ENCODE data around the gene PLK1. TPM values are rescaled to one million over a fixed set of nuclear protein-coding genes. Genes with fewer than 3 reads are reported as not detected.
A peak's percentile ranks its signal among the peaks of the same experiment; 100 is the strongest.

The PLK1 gene
- polyA plus RNA-seq, 1 experiment: 11.6 TPM

DNA sequence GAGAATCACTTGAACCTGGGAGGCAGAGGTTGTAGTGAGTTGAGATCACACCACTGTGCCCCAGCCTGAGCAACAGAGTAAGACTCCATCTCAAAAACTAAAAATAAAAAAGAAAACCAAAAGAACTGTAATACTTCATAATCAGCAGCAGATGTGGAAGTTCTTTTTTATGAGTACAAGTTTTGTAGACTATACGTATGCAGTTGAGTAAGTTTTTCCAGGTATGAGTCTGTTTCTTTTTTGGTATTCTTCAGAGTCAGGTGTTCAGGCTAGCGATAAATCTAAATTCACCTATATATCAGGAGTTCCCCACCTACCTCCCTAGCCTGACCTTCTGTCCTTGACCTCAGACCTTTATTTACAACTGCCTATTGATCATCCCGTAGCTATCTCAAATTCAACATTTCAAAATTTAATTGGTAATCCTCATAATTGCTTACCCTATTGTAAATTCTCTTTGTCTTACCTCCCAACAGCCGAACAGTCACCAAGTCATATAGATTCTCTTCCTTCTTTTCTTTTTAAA lies 26.7 kb upstream of the PLK1 start:
- Histone ChIP-seq H3K27ac (ENCODE audit: low read depth, low read length) (no peak overlapping the region), H3K4me3 (ENCODE audit: low read depth, low read length) (no peak overlapping the region), H3K27me3 (ENCODE audit: control insufficient read depth, insufficient read depth, low read length) (no peaks in the 10 kb centered on the region), H3K9me3 (ENCODE audit: control insufficient read depth, insufficient read depth, low read length) (no peaks in the 10 kb centered on the region)
- DNase-seq (ENCODE audit: low read depth, low spot score): no peak
- TF ChIP-seq, protein P1, sequence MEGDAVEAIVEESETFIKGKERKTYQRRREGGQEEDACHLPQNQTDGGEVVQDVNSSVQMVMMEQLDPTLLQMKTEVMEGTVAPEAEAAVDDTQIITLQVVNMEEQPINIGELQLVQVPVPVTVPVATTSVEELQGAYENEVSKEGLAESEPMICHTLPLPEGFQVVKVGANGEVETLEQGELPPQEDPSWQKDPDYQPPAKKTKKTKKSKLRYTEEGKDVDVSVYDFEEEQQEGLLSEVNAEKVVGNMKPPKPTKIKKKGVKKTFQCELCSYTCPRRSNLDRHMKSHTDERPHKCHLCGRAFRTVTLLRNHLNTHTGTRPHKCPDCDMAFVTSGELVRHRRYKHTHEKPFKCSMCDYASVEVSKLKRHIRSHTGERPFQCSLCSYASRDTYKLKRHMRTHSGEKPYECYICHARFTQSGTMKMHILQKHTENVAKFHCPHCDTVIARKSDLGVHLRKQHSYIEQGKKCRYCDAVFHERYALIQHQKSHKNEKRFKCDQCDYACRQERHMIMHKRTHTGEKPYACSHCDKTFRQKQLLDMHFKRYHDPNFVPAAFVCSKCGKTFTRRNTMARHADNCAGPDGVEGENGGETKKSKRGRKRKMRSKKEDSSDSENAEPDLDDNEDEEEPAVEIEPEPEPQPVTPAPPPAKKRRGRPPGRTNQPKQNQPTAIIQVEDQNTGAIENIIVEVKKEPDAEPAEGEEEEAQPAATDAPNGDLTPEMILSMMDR (IDR thresholded peaks at IDR 0.05; ENCODE audit: low read depth, low read length): no peak
- ChIA-PET CTCF (no interaction called here), POLR2A (no interaction called here)

DNA sequence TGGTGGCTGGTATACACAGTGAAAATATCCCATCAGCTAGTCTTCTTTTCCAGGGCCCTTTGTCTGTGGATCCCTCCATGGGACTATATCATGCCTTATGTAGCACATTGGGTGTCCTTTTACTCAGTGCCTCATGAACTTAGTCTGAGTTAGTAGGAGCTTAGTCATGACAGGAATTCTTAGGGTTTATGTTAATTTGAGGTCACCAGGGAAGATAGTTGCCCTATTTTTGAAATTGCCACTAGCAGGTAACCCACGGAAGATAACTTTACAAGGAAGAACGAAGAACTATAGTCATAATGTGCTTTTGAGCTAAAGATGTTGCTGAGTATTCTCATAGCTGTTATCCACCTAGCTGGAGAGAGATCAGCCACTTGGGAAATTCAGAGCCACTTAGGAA lies 14.8 kb upstream of the PLK1 start:
- TF ChIP-seq, protein P1 (IDR thresholded peaks at IDR 0.05; ENCODE audit: low read depth, low read length): no peak
- no peak for DNase-seq (ENCODE audit: low read depth, low spot score)
- Histone ChIP-seq H3K27me3 (ENCODE audit: control insufficient read depth, insufficient read depth, low read length) (no peaks in the 10 kb centered on the region), H3K27ac (ENCODE audit: low read depth, low read length) (no peak overlapping the region), H3K4me3 (ENCODE audit: low read depth, low read length) (no peak overlapping the region), H3K9me3 (ENCODE audit: control insufficient read depth, insufficient read depth, low read length) (no peaks in the 10 kb centered on the region)
- ChIA-PET CTCF (interaction anchor here (0.6 to 1.1 kb wide), 2 partner anchors 17 to 841 kb away, joined by 3 to 4 read pairs; no protein-coding TSS in a partner anchor), POLR2A (interaction anchor here (0.6 kb wide), 1 partner anchor 938 kb away, joined by 9 read pairs; no protein-coding TSS in a partner anchor)

DNA sequence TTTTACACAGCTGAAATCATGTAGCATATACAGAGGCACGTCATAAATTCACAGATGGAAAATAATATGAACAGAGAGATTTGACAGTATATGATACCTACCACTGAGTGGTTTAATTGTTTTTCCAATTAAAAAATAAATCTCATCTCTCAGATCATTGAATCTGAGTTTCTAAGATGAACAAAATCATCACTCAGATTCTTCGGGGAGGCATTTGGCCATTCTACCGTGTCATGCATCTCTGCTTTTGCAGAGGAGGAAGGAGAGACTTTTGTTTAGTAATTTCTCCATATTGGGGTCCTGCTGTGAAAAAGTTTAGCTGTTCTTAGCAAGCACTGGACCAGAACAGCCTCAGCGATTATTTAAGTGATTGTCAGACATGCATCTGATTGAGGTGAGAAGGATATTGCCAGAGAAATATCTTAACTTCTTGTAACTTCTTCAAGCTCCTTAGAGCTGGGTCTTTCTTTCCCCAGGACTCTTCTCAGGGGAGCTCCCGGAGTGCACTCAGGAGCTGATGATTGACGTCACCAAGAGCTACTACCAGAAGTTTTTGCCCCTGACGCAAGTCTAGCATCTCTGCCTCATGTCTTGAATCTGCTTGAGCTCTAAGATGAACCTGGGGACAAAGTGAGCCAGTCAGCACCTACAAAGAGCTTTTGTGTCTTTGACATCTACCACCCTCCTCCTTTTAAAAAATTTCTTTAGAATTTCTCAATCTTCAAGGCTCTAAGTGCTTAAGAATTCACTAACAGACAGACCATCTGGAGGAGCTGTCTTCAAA lies 11.9 kb upstream of the PLK1 start:
- CTCF ChIA-PET: interaction anchor here (0.5 to 4.2 kb wide), 4 partner anchors 11 to 485 kb away, joined by 4 to 14 read pairs (median 9); partner anchors contain the start of gene PLK1

DNA sequence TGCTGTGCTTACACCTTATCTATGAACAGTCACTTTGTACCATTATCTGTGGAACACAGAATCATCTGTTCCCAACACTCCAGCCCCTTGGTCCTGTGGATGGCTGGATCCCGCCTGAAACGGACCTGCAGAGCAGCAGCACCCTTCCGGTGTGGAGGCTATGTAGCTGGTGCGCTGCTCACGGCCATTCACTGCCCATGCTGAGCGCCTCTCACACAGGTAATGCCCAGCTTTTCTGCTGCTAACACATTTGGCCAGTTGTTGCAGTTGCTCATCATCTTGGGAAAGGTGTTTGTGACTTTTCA lies 11.4 kb upstream of the PLK1 start:
- Histone ChIP-seq H3K4me3 (ENCODE audit: low read depth, low read length) (no peak overlapping the region), H3K27me3 (ENCODE audit: control insufficient read depth, insufficient read depth, low read length) (no peaks in the 10 kb centered on the region), H3K27ac (ENCODE audit: low read depth, low read length) (peak overlapping the region; percentile 71), H3K9me3 (ENCODE audit: control insufficient read depth, insufficient read depth, low read length) (no peaks in the 10 kb centered on the region)
- POLR2A ChIA-PET: interaction anchor here (1.0 kb wide), 1 partner anchor 26 kb away, joined by 4 read pairs; the partner anchor contains the start of genes DCTN5 and PALB2
- DNase-seq (ENCODE audit: low read depth, low spot score): no peak
- CTCF ChIA-PET: interaction anchor here (0.5 to 4.2 kb wide), 4 partner anchors 11 to 486 kb away, joined by 4 to 14 read pairs (median 9); partner anchors contain the start of gene PLK1
- TF ChIP-seq, protein P1 (IDR thresholded peaks at IDR 0.05; ENCODE audit: low read depth, low read length): no peak

More for the DNA sequence above, 11.9 kb upstream of the PLK1 start:
- POLR2A ChIA-PET: no interaction called here
- TF ChIP-seq, protein P1 (IDR thresholded peaks at IDR 0.05; ENCODE audit: low read depth, low read length): no peak
- no peak overlapping the region for H3K4me3 ChIP-seq (ENCODE audit: low read depth, low read length)
- H3K27ac ChIP-seq (ENCODE audit: low read depth, low read length): no peak overlapping the region
- no peaks in the 10 kb centered on the region for H3K9me3 ChIP-seq (ENCODE audit: control insufficient read depth, insufficient read depth, low read length)
- DNase-seq (ENCODE audit: low read depth, low spot score): no peak
- H3K27me3 ChIP-seq (ENCODE audit: control insufficient read depth, insufficient read depth, low read length): no peaks in the 10 kb centered on the region

DNA sequence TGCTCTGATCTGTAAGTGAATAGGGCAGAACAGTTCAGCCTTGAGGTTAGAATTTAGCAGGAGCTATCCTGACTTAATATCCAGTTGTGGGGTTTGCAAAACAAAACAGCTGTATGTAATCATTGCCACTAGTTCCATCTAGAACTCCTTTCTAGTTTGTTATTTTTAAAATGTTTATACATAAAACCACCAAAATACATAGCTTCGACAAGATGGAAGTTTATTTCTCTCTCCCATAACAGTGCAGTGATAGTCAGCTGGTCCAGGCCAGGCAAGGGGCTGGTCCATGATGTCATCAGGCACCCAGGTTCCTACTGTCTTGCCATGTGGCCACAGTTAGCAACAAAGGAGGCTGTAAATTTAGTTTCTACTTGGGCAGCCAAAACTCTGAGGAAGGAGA lies 10.5 kb upstream of the PLK1 start:
- Histone ChIP-seq H3K27me3 (ENCODE audit: control insufficient read depth, insufficient read depth, low read length) (no peaks in the 10 kb centered on the region), H3K4me3 (ENCODE audit: low read depth, low read length) (no peak overlapping the region), H3K9me3 (ENCODE audit: control insufficient read depth, insufficient read depth, low read length) (no peaks in the 10 kb centered on the region), H3K27ac (ENCODE audit: low read depth, low read length) (peak overlapping the region; percentile 96)
- ChIA-PET POLR2A (interaction anchor here (0.6 to 1.1 kb wide), 3 partner anchors 9 to 27 kb away, joined by 3 to 5 read pairs (median 4); partner anchors contain the start of genes DCTN5, PALB2 and PLK1), CTCF (interaction anchor here (0.6 to 4.2 kb wide), 4 partner anchors 10 to 72 kb away, joined by 4 to 14 read pairs (median 9); partner anchors contain the start of gene PLK1)
- DNase-seq (ENCODE audit: low read depth, low spot score): peak; percentile 85
- TF ChIP-seq, protein P1 (IDR thresholded peaks at IDR 0.05; ENCODE audit: low read depth, low read length): no peak
